ENCODE data around the gene USP16.

GRCh38 chr21:28991861-28992525 is 32.5 kb upstream of the USP16 start:
- TF ChIP-seq SMC3 (IDR thresholded peaks at IDR 0.05) (no peak), MAX (IDR thresholded peaks at IDR 0.05) (no peak)
- TF ChIP-seq, protein P1, sequence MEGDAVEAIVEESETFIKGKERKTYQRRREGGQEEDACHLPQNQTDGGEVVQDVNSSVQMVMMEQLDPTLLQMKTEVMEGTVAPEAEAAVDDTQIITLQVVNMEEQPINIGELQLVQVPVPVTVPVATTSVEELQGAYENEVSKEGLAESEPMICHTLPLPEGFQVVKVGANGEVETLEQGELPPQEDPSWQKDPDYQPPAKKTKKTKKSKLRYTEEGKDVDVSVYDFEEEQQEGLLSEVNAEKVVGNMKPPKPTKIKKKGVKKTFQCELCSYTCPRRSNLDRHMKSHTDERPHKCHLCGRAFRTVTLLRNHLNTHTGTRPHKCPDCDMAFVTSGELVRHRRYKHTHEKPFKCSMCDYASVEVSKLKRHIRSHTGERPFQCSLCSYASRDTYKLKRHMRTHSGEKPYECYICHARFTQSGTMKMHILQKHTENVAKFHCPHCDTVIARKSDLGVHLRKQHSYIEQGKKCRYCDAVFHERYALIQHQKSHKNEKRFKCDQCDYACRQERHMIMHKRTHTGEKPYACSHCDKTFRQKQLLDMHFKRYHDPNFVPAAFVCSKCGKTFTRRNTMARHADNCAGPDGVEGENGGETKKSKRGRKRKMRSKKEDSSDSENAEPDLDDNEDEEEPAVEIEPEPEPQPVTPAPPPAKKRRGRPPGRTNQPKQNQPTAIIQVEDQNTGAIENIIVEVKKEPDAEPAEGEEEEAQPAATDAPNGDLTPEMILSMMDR (IDR thresholded peaks at IDR 0.05), result no peak
